K562 (cell line): ENCODE results near the gene CBFA2T3. TPM values are rescaled to one million over a fixed set of nuclear protein-coding genes. Genes with fewer than 3 reads are reported as not detected.

Source experiments
- ELK3 ChIP-seq: fragments of 450-650 bp; formaldehyde crosslinking; IDR thresholded peaks from 2 replicates; pipeline ENCODE4 v1.4.0; 2020; ENCODE audit warnings: mild to moderate bottlenecking
- IRF9 ChIP-seq: fragments of 450-650 bp; IDR thresholded peaks from 2 replicates; pipeline ENCODE4 v1.6.1; 2016; ENCODE audit warnings: missing biosample characterization, missing genetic modification characterization
- MGA ChIP-seq: fragments of 450-650 bp; IDR thresholded peaks from 2 replicates; pipeline ENCODE4 v1.6.1; 2016; ENCODE audit warnings: mild to moderate bottlenecking, moderate library complexity
- PRDM10 ChIP-seq: fragments of 450-650 bp; IDR thresholded peaks from 2 replicates; pipeline ENCODE4 v1.6.1; 2018; ENCODE audit not compliant: partially characterized antibody
- STAT6 ChIP-seq: sonication (generic); formaldehyde crosslinking; IDR thresholded peaks from 2 replicates; pipeline ENCODE4 v1.8.1; 2023; ENCODE audit warnings: mild to moderate bottlenecking, missing genetic modification reagents
- polyA plus RNA-seq, 8 experiments: library from polyadenylated mRNA; depleted of rRNA in 4 of 8; stranded (reverse) in 5 of 8; unstranded in 3 of 8; fragments of >200 nt; fragmentation: Nextera tagmentation in 2 of 8; fragmentation: Illumina TruSeq in 1 of 8; extraction: Ambion mirVana in 2 of 8; extraction: Trizol in 1 of 8; gene quantifications; 2 replicates each; pipeline versions ENCODE4 v1.2.1 to v1.2.3, GENCODE V29; 2011 to 2014; ENCODE audit warnings: inconsistent platforms in 1 of 8, missing spikeins in 1 of 8
- total RNA-seq, 7 experiments: library from RNA; depleted of rRNA in 6 of 7; stranded (reverse); fragments of >200 nt in 6 of 7; fragmentation: Illumina TruSeq in 2 of 7; extraction: Trizol in 2 of 7; gene quantifications; 2 replicates each; pipeline versions ENCODE4 v1.2.1 to v1.2.3, GENCODE V29; 2011 to 2021; ENCODE audit warnings: low replicate concordance in 1 of 7

The CBFA2T3 gene
- total and polyA plus RNA-seq, 9 of the 15 experiments (the other 6 are each of a cell fraction or from before 2014, with no cell fraction given), result 2.3 to 145 (median 6.7) TPM

- peak; percentile 94 for TF ChIP-seq MGA
- TF ChIP-seq STAT6 (CRISPR knock-in tag), result no peak
- TF ChIP-seq PRDM10, result no peak
- no peak for TF ChIP-seq ELK3 (CRISPR knock-in tag)
- no peak for TF ChIP-seq IRF9 (tag)
Observed at GRCh38 chr16:88999457-89000206, 22.6 kb upstream of the CBFA2T3 start (continued).
